Measurements from ENCODE around the gene PPP2R5A. TPM values are rescaled to one million over a fixed set of nuclear protein-coding genes. Genes with fewer than 3 reads are reported as not detected.

Gene PPP2R5A
- total and polyA plus RNA-seq, 2 of the 8 experiments (the other 6 are each of a cell fraction or from before 2014, with no cell fraction given) = 14.6 to 36.3 TPM

GRCh38 chr1:212269306-212269705 lies 15.9 kb upstream of the PPP2R5A start:
- DNase-seq (ENCODE audit: low read depth in 1 of 2, low spot score in 2 of 2) = no peak
- no peak overlapping the region for H2AFZ ChIP-seq (ENCODE audit: low read length)

More at GRCh38 chr1:212269306-212269705, 15.9 kb upstream of the PPP2R5A start:
- H3K18ac ChIP-seq (ENCODE audit: extremely low read depth, low read length) = no peak overlapping the region
- no peak overlapping the region for H2BK20ac ChIP-seq (ENCODE audit: low read length)
- no peaks in the 10 kb centered on the region for H3K36me3 ChIP-seq (ENCODE audit: control insufficient read depth in 2 of 4, insufficient read depth in 4 of 4, low read length in 3 of 4)
- no peaks in the 10 kb centered on the region; the same call in 1 of the 2 replicates for H3K23me2 ChIP-seq (ENCODE audit: low read depth, low read length)
- no peaks in the 10 kb centered on the region for H4K20me1 ChIP-seq (replicated peaks in 1 of 2; ENCODE audit: control insufficient read depth in 1 of 2, insufficient read depth in 2 of 2, low read length in 2 of 2)
- no peak overlapping the region for H3K4ac ChIP-seq (replicated peaks; ENCODE audit: insufficient read length, low read depth, low read length)
- no peak for FAIRE-seq
- H3K9me3 ChIP-seq (ENCODE audit: insufficient read depth in 2 of 2, low read depth in 1 of 2, low read length in 1 of 2) = no peaks in the 10 kb centered on the region
- POLR2A ChIA-PET (ENCODE audit: partially characterized antibody) = interaction anchor here (0.6 to 2.1 kb wide), 2 partner anchors 14 to 15 kb away, joined by 3 to 8 read pairs; no protein-coding TSS in a partner anchor
- H3K4me1 ChIP-seq (replicated peaks in 1 of 4; ENCODE audit: control insufficient read depth in 3 of 4, insufficient read depth in 4 of 4, low read length in 3 of 4) = no peaks in the 10 kb centered on the region
- H4K8ac ChIP-seq (ENCODE audit: extremely low read depth, insufficient read depth, low read length) = no peak overlapping the region
- H3K14ac ChIP-seq (ENCODE audit: insufficient read length) = no peak overlapping the region
- no peak overlapping the region for H2BK5ac ChIP-seq (ENCODE audit: low read depth, low read length)
- CTCF ChIA-PET (ENCODE audit: partially characterized antibody) = interaction anchor here (0.7 to 3.3 kb wide), 15 partner anchors 9 to 199 kb away, joined by 3 to 22 read pairs (median 3); no protein-coding TSS in a partner anchor
- no peak overlapping the region for H3K27ac ChIP-seq (ENCODE audit: low read depth, low read length)
- H3K79me2 ChIP-seq (ENCODE audit: control insufficient read depth in 1 of 2, insufficient read depth in 2 of 2, low read length in 2 of 2) = no peaks in the 10 kb centered on the region
- no peak overlapping the region for H4K91ac ChIP-seq (replicated peaks; ENCODE audit: insufficient read length, low read length)
- no peak overlapping the region for H3K56ac ChIP-seq (replicated peaks; ENCODE audit: insufficient read length, low read depth, low read length)
- no peak overlapping the region for H3K4me2 ChIP-seq (ENCODE audit: insufficient read depth in 1 of 2, low read depth in 2 of 2, low read length in 2 of 2)
- H2BK120ac ChIP-seq (replicated peaks; ENCODE audit: low read depth, low read length) = no peak overlapping the region
- no peak overlapping the region for H3K23ac ChIP-seq (ENCODE audit: insufficient read length)
- H2AK5ac ChIP-seq (ENCODE audit: low read depth, low read length) = no peak overlapping the region
- H3K27me3 ChIP-seq (replicated peaks in 1 of 4; ENCODE audit: control insufficient read depth in 3 of 4, extremely low read depth in 1 of 4, insufficient read depth in 3 of 4, low read length in 3 of 4) = peaks cover 0 to 1% (median 0%) of the 10 kb centered on the region in 4 experiments; a peak in 1 of 7 replicates
- H3K9ac ChIP-seq (replicated peaks in 1 of 4; ENCODE audit: extremely low read depth in 1 of 4, low read depth in 3 of 4, low read length in 3 of 4) = no peak overlapping the region
- H3K79me1 ChIP-seq (ENCODE audit: low read depth, low read length) = no peaks in the 10 kb centered on the region
- H3K4me3 ChIP-seq (ENCODE audit: extremely low read depth in 1 of 4, insufficient read depth in 2 of 4, low read depth in 3 of 4, low read length in 4 of 4) = no peak overlapping the region
- no peak overlapping the region for H4K5ac ChIP-seq (ENCODE audit: insufficient read length, low read depth, low read length)
- TF ChIP-seq RXRA (IDR thresholded peaks at IDR 0.05; ENCODE audit: insufficient read depth, low read depth, low read length) (no peak), SIRT6 (IDR thresholded peaks at IDR 0.05; ENCODE audit: low read length) (no peak), CEBPB (IDR thresholded peaks at IDR 0.05; ENCODE audit: low read depth, low read length) (no peak), POLR2A (IDR thresholded peaks at IDR 0.05; ENCODE audit: control extremely low read depth in 1 of 2, low read depth in 2 of 2, low read length in 2 of 2) (no peak), TEAD4 (IDR thresholded peaks at IDR 0.05; ENCODE audit: low read depth, low read length) (peak; percentile 66), CHD2 (IDR thresholded peaks at IDR 0.05; ENCODE audit: low read length) (no peak), SIN3A (conservative IDR thresholded peaks at IDR 0.05 in 1 of 2, IDR thresholded peaks at IDR 0.05 in 1 of 2; ENCODE audit: low read depth in 1 of 2, low read length in 2 of 2) (no peak), RAD21 (IDR thresholded peaks at IDR 0.05 in 1 of 2, conservative IDR thresholded peaks at IDR 0.05 in 1 of 2; ENCODE audit: low read depth in 2 of 2, low read length in 2 of 2) (peak in 1 of 2 experiments; percentile 10; a peak in 1 of 4 replicates), FOSL1 (IDR thresholded peaks at IDR 0.05; ENCODE audit: insufficient read depth, low read depth, low read length) (no peak)
- no peak overlapping the region for H2BK12ac ChIP-seq (ENCODE audit: low read depth, low read length)
- no peak overlapping the region for H2BK15ac ChIP-seq (ENCODE audit: low read length)
